ENCODE results near the gene RCCD1.

Gene RCCD1

DNA sequence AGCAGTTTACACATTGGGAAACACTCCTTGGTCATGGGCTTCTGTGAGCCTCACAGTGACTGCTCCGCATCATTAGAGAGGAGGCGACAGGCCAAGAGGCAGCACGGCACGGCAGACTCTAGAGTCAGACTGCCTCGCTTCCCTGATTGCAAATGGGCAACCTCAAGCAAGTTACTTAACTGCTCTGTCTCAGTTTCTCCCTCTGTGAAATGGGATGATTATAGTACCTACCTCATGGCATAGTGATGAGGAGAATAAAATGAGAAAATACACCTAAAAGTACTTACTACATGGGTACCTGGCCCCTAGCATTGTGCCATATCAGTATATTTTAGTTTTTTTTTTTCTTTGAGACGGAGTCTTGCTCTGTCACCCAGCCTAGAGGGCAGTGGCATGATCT, 4.0 kb upstream of the RCCD1 start:
- H4K8ac ChIP-seq (ENCODE audit: low read depth, low read length): no peak overlapping the region
- H2AFZ ChIP-seq (ENCODE audit: low read length): no peak overlapping the region
- no peak overlapping the region for H2BK120ac ChIP-seq (ENCODE audit: low read depth, low read length)
- H3K18ac ChIP-seq (ENCODE audit: low read length): no peak overlapping the region
- no peak overlapping the region for H3K14ac ChIP-seq (ENCODE audit: low read length)
- H3K36me3 ChIP-seq (replicated peaks in 1 of 2; ENCODE audit: control insufficient read depth in 2 of 2, insufficient read depth in 2 of 2, low read length in 2 of 2): peaks cover 56 to 81% of the 10 kb centered on the region in 2 donors
- no peak overlapping the region for H3K4me2 ChIP-seq (ENCODE audit: insufficient read depth, low read length, poor library complexity, severe bottlenecking)
- H3K79me1 ChIP-seq (ENCODE audit: low read depth, low read length): peaks cover 4% of the 10 kb centered on the region
- H2BK12ac ChIP-seq (ENCODE audit: low read length): no peak overlapping the region
- H3K4me1 ChIP-seq (ENCODE audit: control insufficient read depth in 2 of 2, insufficient read depth in 1 of 2, low read depth in 1 of 2, low read length in 2 of 2): no peaks in the 10 kb centered on the region
- DNase-seq (ENCODE audit: low spot score): no peak
- H4K91ac ChIP-seq (ENCODE audit: low read depth, low read length, poor library complexity): no peak overlapping the region
- H3K4me3 ChIP-seq (ENCODE audit: low read length in 2 of 2): no peak overlapping the region
- H3K9ac ChIP-seq (ENCODE audit: low read depth, low read length, poor library complexity): no peak overlapping the region
- H3K4ac ChIP-seq (ENCODE audit: low read length): no peak overlapping the region
- no peak overlapping the region for H2BK5ac ChIP-seq (ENCODE audit: low read length)
- WGBS, 2 donors (ENCODE audit: extremely low coverage in 2 of 2, insufficient read length in 2 of 2, insufficient replicate concordance in 1 of 2): no CpG with 5 or more reads among the region's 6 CpGs
- peaks cover 0 to 1% of the 10 kb centered on the region in 2 donors for H3K9me3 ChIP-seq (replicated peaks in 1 of 2; ENCODE audit: control insufficient read depth in 2 of 2, insufficient read depth in 1 of 2, low read depth in 1 of 2, low read length in 2 of 2)
- H3K27ac ChIP-seq (replicated peaks; ENCODE audit: low read length): no peak overlapping the region
- no peak overlapping the region for H2BK15ac ChIP-seq (ENCODE audit: low read length)
- H3K23ac ChIP-seq (ENCODE audit: low read depth, low read length, poor library complexity): no peak overlapping the region
- H2AK5ac ChIP-seq (ENCODE audit: low read depth, low read length): no peak overlapping the region
- no peaks in the 10 kb centered on the region for H3K27me3 ChIP-seq (ENCODE audit: control insufficient read depth in 3 of 3, insufficient read depth in 3 of 3, low read depth in 1 of 3, low read length in 3 of 3)

- H2BK5ac ChIP-seq (ENCODE audit: low read length): peak overlapping the region; percentile 11
- H3K79me1 ChIP-seq (ENCODE audit: low read depth, low read length): peaks cover 9% of the 10 kb centered on the region
- no peak overlapping the region for H3K4ac ChIP-seq (ENCODE audit: low read length)
- no peak overlapping the region for H3K4me3 ChIP-seq (ENCODE audit: low read length in 2 of 2)
- H3K14ac ChIP-seq (ENCODE audit: low read length): no peak overlapping the region
- no peak overlapping the region for H4K91ac ChIP-seq (ENCODE audit: low read depth, low read length, poor library complexity)
- DNase-seq (ENCODE audit: low spot score): no peak
- no peak overlapping the region for H2AK5ac ChIP-seq (ENCODE audit: low read depth, low read length)
- H3K36me3 ChIP-seq (replicated peaks in 1 of 2; ENCODE audit: control insufficient read depth in 2 of 2, insufficient read depth in 2 of 2, low read length in 2 of 2): peaks cover 43 to 59% of the 10 kb centered on the region in 2 donors
- no peak overlapping the region for H4K8ac ChIP-seq (ENCODE audit: low read depth, low read length)
- no peak overlapping the region for H3K27ac ChIP-seq (replicated peaks; ENCODE audit: low read length)
- peaks cover 0 to 10% of the 10 kb centered on the region in 2 donors for H3K4me1 ChIP-seq (ENCODE audit: control insufficient read depth in 2 of 2, insufficient read depth in 1 of 2, low read depth in 1 of 2, low read length in 2 of 2)
- peaks cover 0 to 4% (median 0%) of the 10 kb centered on the region in 3 experiments for H3K27me3 ChIP-seq (ENCODE audit: control insufficient read depth in 3 of 3, insufficient read depth in 3 of 3, low read depth in 1 of 3, low read length in 3 of 3)
- H3K9me3 ChIP-seq (replicated peaks in 1 of 2; ENCODE audit: control insufficient read depth in 2 of 2, insufficient read depth in 1 of 2, low read depth in 1 of 2, low read length in 2 of 2): peaks cover 0 to 1% of the 10 kb centered on the region in 2 donors
- WGBS, 2 donors (ENCODE audit: extremely low coverage in 2 of 2, insufficient read length in 2 of 2, insufficient replicate concordance in 1 of 2): no CpG with 5 or more reads among the region's 14 CpGs
- no peak overlapping the region for H3K4me2 ChIP-seq (ENCODE audit: insufficient read depth, low read length, poor library complexity, severe bottlenecking)
- H3K9ac ChIP-seq (ENCODE audit: low read depth, low read length, poor library complexity): peak overlapping the region; percentile 70
- H3K18ac ChIP-seq (ENCODE audit: low read length): no peak overlapping the region
- no peak overlapping the region for H2BK15ac ChIP-seq (ENCODE audit: low read length)
- no peak overlapping the region for H2BK12ac ChIP-seq (ENCODE audit: low read length)
- H2AFZ ChIP-seq (ENCODE audit: low read length): no peak overlapping the region
- no peak overlapping the region for H2BK120ac ChIP-seq (ENCODE audit: low read depth, low read length)
- H3K23ac ChIP-seq (ENCODE audit: low read depth, low read length, poor library complexity): no peak overlapping the region
These were observed 1.6 kb upstream of the RCCD1 start for GRCh38 chr15:90952901-90953677.

- Histone ChIP-seq H2BK120ac (ENCODE audit: low read depth, low read length) (no peak overlapping the region), H2AFZ (ENCODE audit: low read length) (peak overlapping the region; percentile 65), H3K18ac (ENCODE audit: low read length) (no peak overlapping the region), H2AK5ac (ENCODE audit: low read depth, low read length) (no peak overlapping the region), H3K4me3 (ENCODE audit: low read length in 2 of 2) (no peak overlapping the region), H3K4me1 (ENCODE audit: control insufficient read depth in 2 of 2, insufficient read depth in 1 of 2, low read depth in 1 of 2, low read length in 2 of 2) (peaks cover 0 to 10% of the 10 kb centered on the region in 2 donors), H2BK12ac (ENCODE audit: low read length) (no peak overlapping the region), H3K14ac (ENCODE audit: low read length) (no peak overlapping the region), H3K4ac (ENCODE audit: low read length) (no peak overlapping the region), H3K4me2 (ENCODE audit: insufficient read depth, low read length, poor library complexity, severe bottlenecking) (no peak overlapping the region), H2BK15ac (ENCODE audit: low read length) (no peak overlapping the region), H3K23ac (ENCODE audit: low read depth, low read length, poor library complexity) (peak overlapping the region; percentile 85), H3K9ac (ENCODE audit: low read depth, low read length, poor library complexity) (peak overlapping the region; percentile 24), H4K91ac (ENCODE audit: low read depth, low read length, poor library complexity) (no peak overlapping the region), H2BK5ac (ENCODE audit: low read length) (peak overlapping the region; percentile 46), H3K27ac (replicated peaks; ENCODE audit: low read length) (no peak overlapping the region), H3K27me3 (ENCODE audit: control insufficient read depth in 3 of 3, insufficient read depth in 3 of 3, low read depth in 1 of 3, low read length in 3 of 3) (peaks cover 0 to 4% (median 0%) of the 10 kb centered on the region in 3 experiments), H4K8ac (ENCODE audit: low read depth, low read length) (peak overlapping the region; percentile 48), H3K36me3 (replicated peaks in 1 of 2; ENCODE audit: control insufficient read depth in 2 of 2, insufficient read depth in 2 of 2, low read length in 2 of 2) (peaks cover 36 to 51% of the 10 kb centered on the region in 2 donors), H3K9me3 (replicated peaks in 1 of 2; ENCODE audit: control insufficient read depth in 2 of 2, insufficient read depth in 1 of 2, low read depth in 1 of 2, low read length in 2 of 2) (peaks cover 0 to 1% of the 10 kb centered on the region in 2 donors), H3K79me1 (ENCODE audit: low read depth, low read length) (peaks cover 10% of the 10 kb centered on the region)
- no peak for DNase-seq (ENCODE audit: low spot score)
- no CpG with 5 or more reads among the region's 16 CpGs for WGBS, 2 donors (ENCODE audit: extremely low coverage in 2 of 2, insufficient read length in 2 of 2, insufficient replicate concordance in 1 of 2)
These were observed 555 bp upstream of the RCCD1 start for GRCh38 chr15:90953947-90954711.

All from neuronal stem cell (in vitro differentiated cells).